Lung (tissue), 12 donors: ENCODE measurements around the gene HIPK2. TPM values are rescaled to one million over a fixed set of nuclear protein-coding genes. Genes with fewer than 3 reads are reported as not detected.
A peak's percentile ranks its signal among the peaks of the same experiment; 100 is the strongest.

ENCODE experiments used
- ATAC-seq: fragments of 200-7000 bp; cut with Tn5 transposase; one replicate; pipeline ENCODE4 v1.9.1; 2020; ENCODE audit warnings: moderate number of reproducible peaks; ENCODE audit not compliant: insufficient read depth, low FRiP score
- DNase-seq, 3 donors: peaks; one replicate each; pipeline ENCODE4 v3.0.0-alpha.2; 2013 to 2017
- H3K27ac ChIP-seq, 2 donors: one replicate each; pipeline ENCODE4 v1.5.1; 2013; ENCODE audit warnings: mild to moderate bottlenecking in 2 of 2, moderate library complexity in 2 of 2, control low read depth in 1 of 2, inconsistent platforms in 1 of 2, low read depth in 1 of 2, low read length in 1 of 2
- H3K27me3 ChIP-seq, 3 donors: one replicate each; pipeline ENCODE4 v1.5.1; 2013; ENCODE audit warnings: low read length in 2 of 3; ENCODE audit not compliant: control insufficient read depth in 3 of 3, insufficient read depth in 3 of 3
- H3K36me3 ChIP-seq, 4 donors: one replicate each; pipeline ENCODE4 v1.5.1; 2013; ENCODE audit warnings: low read length in 4 of 4, mild to moderate bottlenecking in 1 of 4, moderate library complexity in 1 of 4; ENCODE audit not compliant: control insufficient read depth in 4 of 4, insufficient read depth in 4 of 4
- H3K4me1 ChIP-seq, 5 donors: one replicate each; pipeline ENCODE4 v1.5.1; 2013; ENCODE audit warnings: low read length in 5 of 5, mild to moderate bottlenecking in 2 of 5, moderate library complexity in 1 of 5; ENCODE audit not compliant: control insufficient read depth in 5 of 5, insufficient read depth in 5 of 5
- H3K4me3 ChIP-seq: one replicate; pipeline ENCODE4 v1.5.1; 2013; ENCODE audit warnings: mild to moderate bottlenecking, control low read depth, moderate library complexity
- H3K9ac ChIP-seq, 2 donors: one replicate each; pipeline ENCODE4 v1.5.1; 2013; ENCODE audit warnings: low read length in 2 of 2, control low read depth in 1 of 2; ENCODE audit not compliant: insufficient read depth in 1 of 2
- H3K9me3 ChIP-seq, 4 donors: one replicate each; pipeline ENCODE4 v1.5.1; 2013; ENCODE audit warnings: low read length in 3 of 4, mild to moderate bottlenecking in 1 of 4, moderate library complexity in 1 of 4; ENCODE audit not compliant: control insufficient read depth in 4 of 4, insufficient read depth in 3 of 4
- CTCF ChIP-seq: IDR thresholded peaks from 2 replicates; pipeline ENCODE4 v1.5.1; 2012; ENCODE audit warnings: mild to moderate bottlenecking; ENCODE audit errors: control extremely low read depth, extremely low read depth
- WGBS, 2 donors: extraction: QIAGEN DNeasy Blood & Tissue Kit; methylation state at CpG; one replicate each; pipeline ENCODE4 v1.1.7; 2013; 5-methylcytosine and 5-hydroxymethylcytosine counted together
- polyA plus RNA-seq, 2 donors: library from polyadenylated mRNA; stranded (reverse); fragments of 200-250 nt; gene quantifications; one replicate each; pipeline ENCODE4 v1.2.1, GENCODE V29; 2013
- total RNA-seq, 2 donors: library from RNA; depleted of rRNA in 1 of 2; stranded (reverse); fragments of >200 nt in 1 of 2; gene quantifications; one replicate each; pipeline ENCODE4 v1.2.1, GENCODE V29; 2014 to 2021
- donor health status: control.
- donor health status: control.
- donor health status: Bipolar disorder and iron deficiency.
- donor health status: healthy.
- donor health status: DM: yes; HTN: yes; CAD: no.

HIPK2 gene
- total and polyA plus RNA-seq, 4 donors: 8.7 to 65.1 (median 18.3) TPM

- ATAC-seq (no peak), DNase-seq (no peak)
- Histone ChIP-seq H3K27ac (no peak overlapping the region), H3K9me3 (no peaks in the 10 kb centered on the region), H3K36me3 (peaks cover 0 to 7% (median 4%) of the 10 kb centered on the region in 4 donors), H3K4me1 (peaks cover 7 to 62% (median 27%) of the 10 kb centered on the region in 5 donors), H3K9ac (no peak overlapping the region), H3K27me3 (no peaks in the 10 kb centered on the region), H3K4me3 (no peak overlapping the region)
- WGBS, 2 donors: 70 to 72% methylated on average over 15 of the region's 15 CpGs
- TF ChIP-seq CTCF: no peak
These were observed 6.5 kb downstream of the HIPK2 start for GRCh38 chr7:139771001-139771956.

GRCh38 chr7:139769761-139770160, 8.0 kb downstream of the HIPK2 start:
- no peak for TF ChIP-seq CTCF
- H3K27me3 ChIP-seq: no peaks in the 10 kb centered on the region
- H3K4me3 ChIP-seq: no peak overlapping the region
- no peak overlapping the region for H3K27ac ChIP-seq
- H3K4me1 ChIP-seq: peaks cover 0 to 60% (median 17%) of the 10 kb centered on the region in 5 donors
- H3K9me3 ChIP-seq: no peaks in the 10 kb centered on the region
- DNase-seq (no peak), ATAC-seq (no peak)
- peaks cover 0 to 7% (median 5%) of the 10 kb centered on the region in 4 donors for H3K36me3 ChIP-seq
- H3K9ac ChIP-seq: no peak overlapping the region
- WGBS, 2 donors: 89 to 91% methylated on average over 6 of the region's 6 CpGs

GRCh38 chr7:139769066-139769465, 8.7 kb downstream of the HIPK2 start:
- H3K36me3 ChIP-seq: peaks cover 0 to 7% (median 5%) of the 10 kb centered on the region in 4 donors
- no peak overlapping the region for H3K9ac ChIP-seq
- ATAC-seq: no peak
- H3K4me3 ChIP-seq: no peak overlapping the region
- peak overlapping the region in 1 of 2 donors; percentile 2 for H3K27ac ChIP-seq
- no peak for TF ChIP-seq CTCF
- no peaks in the 10 kb centered on the region for H3K9me3 ChIP-seq
- WGBS, 2 donors: 97 to 98% methylated on average over 10 of the region's 10 CpGs
- no peaks in the 10 kb centered on the region for H3K27me3 ChIP-seq
- H3K4me1 ChIP-seq: peaks cover 0 to 55% (median 16%) of the 10 kb centered on the region in 5 donors
- no peak for DNase-seq
